H9 (cell line): ENCODE measurements around the gene PLA2G15. TPM values are rescaled to one million over a fixed set of nuclear protein-coding genes. Genes with fewer than 3 reads are reported as not detected.

ENCODE experiments used
- DNase-seq: peaks from one replicate; pipeline ENCODE4 v3.0.0-alpha.2; 2017
- H2AFZ ChIP-seq: one replicate; pipeline ENCODE4 v1.6.1; 2013; ENCODE audit warnings: mild to moderate bottlenecking, low read length, control low read depth, moderate library complexity
- H2AK5ac ChIP-seq: 2 replicates; pipeline ENCODE4 v1.6.1; 2013; ENCODE audit warnings: low read length, control low read depth, mixed read lengths; ENCODE audit not compliant: insufficient read length
- H2BK120ac ChIP-seq: one replicate; pipeline ENCODE4 v1.6.1; 2013; ENCODE audit warnings: low read depth, mild to moderate bottlenecking, low read length, control low read depth, inconsistent platforms; ENCODE audit not compliant: poor library complexity, severe bottlenecking
- H2BK12ac ChIP-seq: 2 replicates; pipeline ENCODE4 v1.6.1; 2013; ENCODE audit warnings: low read length, control low read depth, mixed read lengths, low read depth; ENCODE audit not compliant: insufficient read length
- H2BK15ac ChIP-seq: 2 replicates; pipeline ENCODE4 v1.6.1; 2013; ENCODE audit warnings: low read depth, low read length, control low read depth
- H2BK20ac ChIP-seq: one replicate; pipeline ENCODE4 v1.6.1; 2013; ENCODE audit warnings: low read depth, mild to moderate bottlenecking, low read length, control low read depth, inconsistent platforms; ENCODE audit not compliant: poor library complexity, severe bottlenecking
- H2BK5ac ChIP-seq: 2 replicates; pipeline ENCODE4 v1.6.1; 2013; ENCODE audit warnings: low read length, control low read depth, mixed read lengths; ENCODE audit not compliant: insufficient read length
- H3K14ac ChIP-seq: 2 replicates; pipeline ENCODE4 v1.6.1; 2013; ENCODE audit warnings: low read length, control low read depth; ENCODE audit not compliant: insufficient read depth
- H3K18ac ChIP-seq: 2 replicates; pipeline ENCODE4 v1.6.1; 2013; ENCODE audit warnings: low read depth, mild to moderate bottlenecking, mixed read lengths, low read length, control low read depth; ENCODE audit not compliant: insufficient read length
- H3K23ac ChIP-seq: 2 replicates; pipeline ENCODE4 v1.6.1; 2013; ENCODE audit warnings: low read length, control low read depth, mixed read lengths, low read depth; ENCODE audit not compliant: insufficient read length
- H3K23me2 ChIP-seq: 2 replicates; pipeline ENCODE4 v1.6.1; 2013; ENCODE audit warnings: low read depth, mild to moderate bottlenecking, mixed read lengths, low read length, control low read depth; ENCODE audit not compliant: insufficient read length, poor library complexity, severe bottlenecking
- H3K27ac ChIP-seq: 2 replicates; pipeline ENCODE4 v1.5.1; 2013; ENCODE audit warnings: low read length, control low read depth, mixed read lengths, low read depth; ENCODE audit not compliant: insufficient read length
- H3K27me3 ChIP-seq: 2 replicates; pipeline ENCODE4 v1.6.1; 2013; ENCODE audit warnings: low read length, control low read depth, inconsistent platforms; ENCODE audit not compliant: insufficient read depth
- H3K4ac ChIP-seq: 2 replicates; pipeline ENCODE4 v1.6.1; 2013; ENCODE audit warnings: low read depth, mild to moderate bottlenecking, control low read depth, inconsistent platforms, low read length, moderate library complexity
- H3K4me1 ChIP-seq: 2 replicates; pipeline ENCODE4 v1.6.1; 2013; ENCODE audit warnings: low read length, control low read depth, inconsistent platforms; ENCODE audit not compliant: insufficient read depth
- H3K4me2 ChIP-seq: 2 replicates; pipeline ENCODE4 v1.6.1; 2013; ENCODE audit warnings: low read length, control low read depth, mixed read lengths; ENCODE audit not compliant: insufficient read length, insufficient read depth
- H3K56ac ChIP-seq: 2 replicates; pipeline ENCODE4 v1.6.1; 2013; ENCODE audit warnings: low read depth, mild to moderate bottlenecking, mixed read lengths, low read length, control low read depth; ENCODE audit not compliant: insufficient read length
- H3K79me1 ChIP-seq: 2 replicates; pipeline ENCODE4 v1.6.1; 2013; ENCODE audit warnings: low read depth, mild to moderate bottlenecking, moderate library complexity, low read length, control low read depth, inconsistent platforms; ENCODE audit not compliant: insufficient read depth, poor library complexity, severe bottlenecking
- H3K79me2 ChIP-seq: 2 replicates; pipeline ENCODE4 v1.6.1; 2013; ENCODE audit warnings: low read length, control low read depth, inconsistent platforms; ENCODE audit not compliant: insufficient read depth
- H3K9ac ChIP-seq: 2 replicates; pipeline ENCODE4 v1.6.1; 2013; ENCODE audit warnings: low read length, control low read depth, mixed read lengths; ENCODE audit not compliant: insufficient read length; ENCODE audit errors: extremely low read depth
- H3K9me3 ChIP-seq: one replicate; pipeline ENCODE4 v1.6.1; 2013; ENCODE audit warnings: low read depth, low read length, inconsistent platforms; ENCODE audit not compliant: control insufficient read depth
- H3T11ph ChIP-seq: one replicate; pipeline ENCODE4 v1.6.1; 2013; ENCODE audit warnings: mild to moderate bottlenecking, low read length, control low read depth, inconsistent platforms
- H4K20me1 ChIP-seq: one replicate; pipeline ENCODE4 v1.6.1; 2013; ENCODE audit not compliant: control insufficient read depth, insufficient read length, insufficient read depth
- H4K5ac ChIP-seq: 2 replicates; pipeline ENCODE4 v1.6.1; 2013; ENCODE audit warnings: low read depth, mild to moderate bottlenecking, mixed read lengths, low read length, control low read depth; ENCODE audit not compliant: insufficient read length
- H4K8ac ChIP-seq: replicated peaks from 2 replicates; pipeline ENCODE4 v1.6.1; 2013; ENCODE audit warnings: low read length, control low read depth, mixed read lengths, low read depth; ENCODE audit not compliant: insufficient read length
- H4K91ac ChIP-seq: 2 replicates; pipeline ENCODE4 v1.6.1; 2013; ENCODE audit warnings: low read depth, mild to moderate bottlenecking, moderate library complexity, mixed read lengths, low read length, control low read depth; ENCODE audit not compliant: insufficient read length
- H3K27ac Mint-ChIP-seq, 3 experiments: 2 replicates in 2 of 3; 3 replicates in 1 of 3; pipeline ENCODE4 v1.8.0; 2020 to 2021; ENCODE audit warnings: mixed read lengths in 3 of 3, mild to moderate bottlenecking in 1 of 3, moderate library complexity in 1 of 3
- H3K27me3 Mint-ChIP-seq: 2 replicates; pipeline ENCODE4 v1.8.0; 2021; ENCODE audit warnings: low read depth, mild to moderate bottlenecking, moderate library complexity, mixed read lengths
- H3K36me3 Mint-ChIP-seq, 3 experiments: 2 replicates in 2 of 3; 3 replicates in 1 of 3; pipeline ENCODE4 v1.8.0; 2020 to 2021; ENCODE audit warnings: low read depth in 3 of 3, mixed read lengths in 3 of 3; ENCODE audit not compliant: insufficient read depth in 1 of 3
- H3K4me1 Mint-ChIP-seq, 2 experiments: 2 replicates each; pipeline ENCODE4 v1.8.0; 2020; ENCODE audit warnings: mixed read lengths in 2 of 2
- H3K4me3 Mint-ChIP-seq, 2 experiments: 2 replicates in 1 of 2; 3 replicates in 1 of 2; pipeline ENCODE4 v1.8.0; 2020 to 2021; ENCODE audit warnings: mild to moderate bottlenecking in 2 of 2, mixed read lengths in 2 of 2, moderate library complexity in 1 of 2
- H3K9me3 Mint-ChIP-seq, 2 experiments: 2 replicates in 1 of 2; 3 replicates in 1 of 2; pipeline ENCODE4 v1.8.0; 2020; ENCODE audit warnings: mild to moderate bottlenecking in 2 of 2, mixed read lengths in 2 of 2, moderate library complexity in 1 of 2
- CTCF ChIP-seq: fragments of 200-600 bp; sonication (generic); conservative IDR thresholded peaks from 3 replicates; pipeline ENCODE4 v1.8.0; 2021; ENCODE audit warnings: antibody characterized with exemption, mild to moderate bottlenecking
- WGBS: extraction: QIAGEN DNeasy Blood & Tissue Kit; methylation state at CpG from one replicate; pipeline ENCODE4 v1.1.7; 2013; ENCODE audit warnings: missing lambda C conversion rate, low lambda C conversion rate, mixed read lengths; ENCODE audit not compliant: insufficient read length; ENCODE audit errors: extremely low coverage; 5-methylcytosine and 5-hydroxymethylcytosine counted together
- total RNA-seq: library from RNA; stranded (reverse); gene quantifications from 2 replicates; pipeline ENCODE4 v1.2.1, GENCODE V29; 2021

The PLA2G15 gene
- total RNA-seq, 1 experiment from 2014 or later, result 11.0 TPM

DNA sequence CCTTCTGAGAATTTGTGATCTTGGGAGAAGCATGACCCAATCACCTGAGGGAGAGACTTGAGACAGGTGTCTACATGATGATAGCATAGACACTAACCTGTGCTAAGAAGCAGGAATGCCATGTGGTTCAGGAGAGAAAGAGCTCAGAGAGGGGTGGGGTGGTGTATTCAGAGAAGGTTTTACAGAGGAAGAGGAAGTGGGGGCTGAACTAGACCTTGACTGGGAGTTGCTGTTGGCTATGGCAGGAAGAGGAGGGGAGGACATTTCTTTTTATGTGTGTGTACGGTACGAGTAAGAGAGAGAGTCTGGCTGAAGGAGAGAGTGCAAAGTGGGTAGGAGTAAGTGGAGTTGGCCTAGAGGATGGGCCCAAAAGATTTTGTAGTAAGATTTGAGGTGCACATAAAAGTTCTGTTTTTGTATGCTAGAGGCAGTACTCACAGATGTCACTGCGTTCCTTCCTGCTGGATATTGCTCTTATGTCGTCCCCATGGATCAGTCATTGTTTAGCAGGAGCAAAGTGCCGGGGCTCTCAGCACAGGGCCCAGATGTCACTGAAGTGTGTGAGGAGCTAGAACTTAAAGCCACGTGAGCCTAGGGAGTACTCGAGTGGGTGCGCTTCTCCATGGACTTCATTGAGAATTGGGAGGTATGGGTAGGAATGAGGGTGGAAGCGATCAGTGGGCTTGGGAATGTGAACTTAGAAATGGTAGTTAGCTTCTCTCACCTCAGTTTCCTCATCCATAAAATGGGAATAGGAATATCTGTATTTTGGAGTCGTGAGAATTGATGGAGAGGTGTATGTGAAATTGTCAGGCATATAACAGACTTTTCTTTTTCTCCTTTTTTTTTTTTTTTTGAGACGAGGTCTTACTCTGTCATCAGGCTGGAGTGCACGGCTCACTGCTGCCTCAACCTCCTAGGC lies 41.2 kb downstream of the PLA2G15 start:
- Histone ChIP-seq H2AFZ (no peak overlapping the region), H3K18ac (no peak overlapping the region), H4K20me1 (peaks cover 2% of the 10 kb centered on the region), H2BK20ac (no peak overlapping the region), H4K8ac (no peak overlapping the region), H2BK12ac (no peak overlapping the region), H3K14ac (no peak overlapping the region), H4K91ac (no peak overlapping the region), H2BK5ac (no peak overlapping the region), H3K79me2 (0 out of 2 replicates have a peak, but pooled peaks cover 2% of the 10 kb centered on the region), H2AK5ac (no peak overlapping the region), H3K9me3 (peaks cover 2% of the 10 kb centered on the region), H3T11ph (no peak overlapping the region), H3K56ac (no peak overlapping the region), H3K9ac (no peak overlapping the region), H3K4me2 (no peak overlapping the region), H3K4me1 (no peaks in the 10 kb centered on the region), H3K27ac (no peak overlapping the region), H4K5ac (no peak overlapping the region), H2BK120ac (no peak overlapping the region), H3K4ac (no peak overlapping the region), H3K23ac (no peak overlapping the region), H3K79me1 (no peaks in the 10 kb centered on the region), H3K27me3 (no peaks in the 10 kb centered on the region), H3K23me2 (no peaks in the 10 kb centered on the region), H2BK15ac (no peak overlapping the region)
- Mint-ChIP-seq H3K27ac (peak overlapping the region in 2 of 3 experiments; percentile 9 to 47; a peak in 4 of 7 replicates), H3K4me3 (no peak overlapping the region; a peak in 1 of 5 replicates), H3K4me1 (peaks cover 4 to 10% of the 10 kb centered on the region in 2 experiments; a peak in 3 of 4 replicates), H3K36me3 (peaks cover 10 to 34% (median 18%) of the 10 kb centered on the region in 3 experiments; a peak in 5 of 7 replicates), H3K27me3 (no peaks in the 10 kb centered on the region), H3K9me3 (no peaks in the 10 kb centered on the region)
- WGBS, result no CpG with 5 or more reads among the region's 12 CpGs
- no peak for TF ChIP-seq CTCF
- no peak for DNase-seq
